ENCODE data around the gene TTC12. TPM values are rescaled to one million over a fixed set of nuclear protein-coding genes. Genes with fewer than 3 reads are reported as not detected.
A peak's percentile ranks its signal among the peaks of the same experiment; 100 is the strongest.

The TTC12 gene
- total and polyA plus RNA-seq, 2 donors (not counting 1 experiment from before 2014, with no cell fraction given), result 9.9 to 11.9 TPM

DNA sequence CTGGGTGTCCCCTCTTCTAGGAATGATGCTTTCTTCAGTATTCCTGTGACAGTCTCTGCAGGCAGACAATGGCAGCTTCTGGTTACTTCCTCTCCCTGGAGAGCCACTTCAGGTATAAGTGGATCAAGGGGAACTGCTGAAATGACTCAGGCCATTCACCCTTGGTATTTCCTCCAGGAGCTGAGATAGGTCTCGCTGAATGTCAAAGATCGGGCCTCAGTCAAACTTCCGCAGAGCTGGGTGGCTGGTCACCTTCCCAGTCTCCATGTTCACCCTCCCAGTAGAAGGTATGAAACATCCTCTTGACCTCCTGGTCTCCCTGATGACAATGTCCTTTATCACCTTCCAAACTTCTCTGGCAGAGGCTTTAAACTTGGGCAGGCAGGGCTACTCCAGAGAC lies 71.4 kb downstream of the TTC12 start:
- Histone ChIP-seq H4K20me1 (ENCODE audit: control insufficient read depth, extremely low read depth, insufficient read depth, low read length) (no peaks in the 10 kb centered on the region), H3K27me3 (ENCODE audit: control insufficient read depth, insufficient read depth, low read length) (peaks cover 12% of the 10 kb centered on the region), H3K36me3 (ENCODE audit: control insufficient read depth, insufficient read depth, low read length) (no peaks in the 10 kb centered on the region), H3K9me3 (ENCODE audit: control insufficient read depth, insufficient read depth, low read depth, low read length) (no peaks in the 10 kb centered on the region), H3K4me3 (replicated peaks in 1 of 4; ENCODE audit: control extremely low read depth in 1 of 4, insufficient read depth in 1 of 4, low read depth in 3 of 4, low read length in 4 of 4) (no peak overlapping the region), H3K27ac (ENCODE audit: insufficient read depth, low read length) (no peak overlapping the region), H3K9ac (ENCODE audit: insufficient read depth, low read length) (no peak overlapping the region), H3K4me2 (ENCODE audit: extremely low read depth, insufficient read depth, low read length) (no peak overlapping the region), H3K79me2 (ENCODE audit: control insufficient read depth, insufficient read depth, low read length) (no peaks in the 10 kb centered on the region), H2AFZ (ENCODE audit: low read length) (no peak overlapping the region), H3K4me1 (ENCODE audit: control insufficient read depth, extremely low read depth, insufficient read depth, low read length) (peaks cover 2% of the 10 kb centered on the region)
- DNase-seq (ENCODE audit: low read depth in 2 of 2), result no peak
- TF ChIP-seq, protein P1, sequence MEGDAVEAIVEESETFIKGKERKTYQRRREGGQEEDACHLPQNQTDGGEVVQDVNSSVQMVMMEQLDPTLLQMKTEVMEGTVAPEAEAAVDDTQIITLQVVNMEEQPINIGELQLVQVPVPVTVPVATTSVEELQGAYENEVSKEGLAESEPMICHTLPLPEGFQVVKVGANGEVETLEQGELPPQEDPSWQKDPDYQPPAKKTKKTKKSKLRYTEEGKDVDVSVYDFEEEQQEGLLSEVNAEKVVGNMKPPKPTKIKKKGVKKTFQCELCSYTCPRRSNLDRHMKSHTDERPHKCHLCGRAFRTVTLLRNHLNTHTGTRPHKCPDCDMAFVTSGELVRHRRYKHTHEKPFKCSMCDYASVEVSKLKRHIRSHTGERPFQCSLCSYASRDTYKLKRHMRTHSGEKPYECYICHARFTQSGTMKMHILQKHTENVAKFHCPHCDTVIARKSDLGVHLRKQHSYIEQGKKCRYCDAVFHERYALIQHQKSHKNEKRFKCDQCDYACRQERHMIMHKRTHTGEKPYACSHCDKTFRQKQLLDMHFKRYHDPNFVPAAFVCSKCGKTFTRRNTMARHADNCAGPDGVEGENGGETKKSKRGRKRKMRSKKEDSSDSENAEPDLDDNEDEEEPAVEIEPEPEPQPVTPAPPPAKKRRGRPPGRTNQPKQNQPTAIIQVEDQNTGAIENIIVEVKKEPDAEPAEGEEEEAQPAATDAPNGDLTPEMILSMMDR (conservative IDR thresholded peaks at IDR 0.05 in 1 of 2, IDR thresholded peaks at IDR 0.05 in 1 of 2; ENCODE audit: low read depth in 1 of 2, low read length in 2 of 2), result no peak
- TF ChIP-seq EZH2 (IDR thresholded peaks at IDR 0.05; ENCODE audit: low read length, missing control alignments), result no peak

DNA sequence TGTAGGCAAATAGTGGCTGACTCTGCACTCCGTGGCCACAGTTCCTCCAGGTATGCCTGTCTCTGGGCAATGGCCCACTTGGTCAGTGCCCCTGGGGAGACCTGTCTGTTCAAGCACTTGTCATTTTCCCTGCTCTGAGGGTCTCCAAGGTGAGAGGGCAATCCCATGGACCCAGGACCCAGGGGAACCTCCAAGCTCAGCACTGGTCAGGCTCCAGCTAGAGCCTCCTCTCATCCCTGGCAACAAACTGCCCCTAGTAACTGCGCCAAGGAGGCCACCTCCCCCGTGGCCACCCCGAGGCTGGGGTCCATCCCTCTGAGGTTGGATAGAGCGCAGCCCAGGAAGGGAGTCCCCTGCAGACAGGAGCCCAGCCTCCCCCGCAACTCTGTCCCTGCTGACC lies 72.5 kb downstream of the TTC12 start:
- peaks cover 2% of the 10 kb centered on the region for H3K4me1 ChIP-seq (ENCODE audit: control insufficient read depth, extremely low read depth, insufficient read depth, low read length)
- no peaks in the 10 kb centered on the region for H3K9me3 ChIP-seq (ENCODE audit: control insufficient read depth, insufficient read depth, low read depth, low read length)
- no peak overlapping the region for H3K9ac ChIP-seq (ENCODE audit: insufficient read depth, low read length)
- H3K36me3 ChIP-seq (ENCODE audit: control insufficient read depth, insufficient read depth, low read length), result no peaks in the 10 kb centered on the region
- H3K4me3 ChIP-seq (replicated peaks in 1 of 4; ENCODE audit: control extremely low read depth in 1 of 4, insufficient read depth in 1 of 4, low read depth in 3 of 4, low read length in 4 of 4), result no peak overlapping the region
- H4K20me1 ChIP-seq (ENCODE audit: control insufficient read depth, extremely low read depth, insufficient read depth, low read length), result no peaks in the 10 kb centered on the region
- TF ChIP-seq, protein P1 (conservative IDR thresholded peaks at IDR 0.05 in 1 of 2, IDR thresholded peaks at IDR 0.05 in 1 of 2; ENCODE audit: low read depth in 1 of 2, low read length in 2 of 2), result no peak
- no peak for TF ChIP-seq EZH2 (IDR thresholded peaks at IDR 0.05; ENCODE audit: low read length, missing control alignments)
- no peak overlapping the region for H2AFZ ChIP-seq (ENCODE audit: low read length)
- peaks cover 12% of the 10 kb centered on the region for H3K27me3 ChIP-seq (ENCODE audit: control insufficient read depth, insufficient read depth, low read length)
- no peak for DNase-seq (ENCODE audit: low read depth in 2 of 2)
- no peaks in the 10 kb centered on the region for H3K79me2 ChIP-seq (ENCODE audit: control insufficient read depth, insufficient read depth, low read length)
- H3K4me2 ChIP-seq (ENCODE audit: extremely low read depth, insufficient read depth, low read length), result no peak overlapping the region
- H3K27ac ChIP-seq (ENCODE audit: insufficient read depth, low read length), result no peak overlapping the region

DNA sequence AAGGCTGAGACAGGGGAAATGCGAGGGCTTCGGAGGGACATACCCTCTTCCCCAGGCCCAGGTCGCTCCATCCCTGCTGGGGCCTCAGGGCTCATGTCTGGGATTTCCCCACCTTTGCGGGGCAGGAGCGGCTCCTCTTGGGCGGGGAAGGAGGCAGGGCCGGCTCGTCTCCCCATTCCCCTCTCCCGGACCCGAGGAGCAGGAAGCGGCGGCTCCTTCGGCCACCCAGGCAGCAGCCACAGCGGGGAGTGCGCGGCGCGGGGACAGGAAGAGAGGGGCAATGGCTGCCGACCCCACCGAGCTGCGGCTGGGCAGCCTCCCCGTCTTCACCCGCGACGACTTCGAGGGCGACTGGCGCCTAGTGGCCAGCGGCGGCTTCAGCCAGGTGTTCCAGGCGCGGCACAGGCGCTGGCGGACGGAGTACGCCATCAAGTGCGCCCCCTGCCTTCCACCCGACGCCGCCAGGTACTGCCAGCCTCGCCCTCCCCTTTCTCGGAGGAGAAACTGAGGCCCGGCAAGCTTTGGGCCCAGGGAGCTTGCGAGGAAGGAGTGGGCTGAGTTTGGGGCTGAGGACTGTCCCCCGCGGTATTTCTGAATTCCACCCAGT lies 73.3 kb downstream of the TTC12 start, which contains the start of gene ANKK1:
ANKK1 (plus strand) TSS at position 175 of the 607 bp plus-strand sequence; CDS start at position 281, 106 bp downstream.
- no peaks in the 10 kb centered on the region for H3K79me2 ChIP-seq (ENCODE audit: control insufficient read depth, insufficient read depth, low read length)
- H3K4me3 ChIP-seq (replicated peaks in 1 of 4; ENCODE audit: control extremely low read depth in 1 of 4, insufficient read depth in 1 of 4, low read depth in 3 of 4, low read length in 4 of 4), result no peak within 1 kb of the TSS
- DNase-seq (ENCODE audit: low read depth in 2 of 2), result no peak
- no peak within 1 kb of the TSS for H3K27ac ChIP-seq (ENCODE audit: insufficient read depth, low read length)
- H2AFZ ChIP-seq (ENCODE audit: low read length), result no peak within 1 kb of the TSS
- H3K27me3 ChIP-seq (ENCODE audit: control insufficient read depth, insufficient read depth, low read length), result peaks cover 12% of the 10 kb centered on the region
- peak within 1 kb of the TSS; percentile 23 for H3K4me2 ChIP-seq (ENCODE audit: extremely low read depth, insufficient read depth, low read length)
- no peak within 1 kb of the TSS for H3K9ac ChIP-seq (ENCODE audit: insufficient read depth, low read length)
- no peaks in the 10 kb centered on the region for H3K9me3 ChIP-seq (ENCODE audit: control insufficient read depth, insufficient read depth, low read depth, low read length)
- H3K36me3 ChIP-seq (ENCODE audit: control insufficient read depth, insufficient read depth, low read length), result no peaks in the 10 kb centered on the region
- H4K20me1 ChIP-seq (ENCODE audit: control insufficient read depth, extremely low read depth, insufficient read depth, low read length), result no peaks in the 10 kb centered on the region
- peaks cover 2% of the 10 kb centered on the region for H3K4me1 ChIP-seq (ENCODE audit: control insufficient read depth, extremely low read depth, insufficient read depth, low read length)
- TF ChIP-seq, protein P1 (conservative IDR thresholded peaks at IDR 0.05 in 1 of 2, IDR thresholded peaks at IDR 0.05 in 1 of 2; ENCODE audit: low read depth in 1 of 2, low read length in 2 of 2), result peak in 1 of 2 donors; percentile 12
- no peak for TF ChIP-seq EZH2 (IDR thresholded peaks at IDR 0.05; ENCODE audit: low read length, missing control alignments)
